Vagina (tissue), 2 donors: ENCODE results near the gene PFKFB4. TPM values are rescaled to one million over a fixed set of nuclear protein-coding genes. Genes with fewer than 3 reads are reported as not detected.

Source experiments
- DNase-seq, 2 donors: peaks; one replicate each; pipeline ENCODE4 v3.0.0-alpha.2; 2017; ENCODE audit errors: extremely low spot score in 2 of 2
- H3K27ac ChIP-seq: fragments of 200-600 bp; sonication (generic); one replicate; pipeline ENCODE4 v1.5.1; 2019
- H3K27me3 ChIP-seq: fragments of 200-600 bp; sonication (generic); one replicate; pipeline ENCODE4 v1.5.1; 2019
- H3K36me3 ChIP-seq, 2 donors: fragments of 200-600 bp; sonication (generic); one replicate each; pipeline ENCODE4 v1.5.1; 2017 to 2019
- H3K4me1 ChIP-seq: fragments of 200-600 bp; sonication (generic); one replicate; pipeline ENCODE4 v1.5.1; 2019
- H3K4me3 ChIP-seq, 2 donors: fragments of 200-600 bp; sonication (generic); 1 replicate in 1 of 2; 2 replicates in 1 of 2; pipeline ENCODE4 v1.5.1; 2016 to 2019
- H3K9me3 ChIP-seq: fragments of 200-600 bp; sonication (generic); one replicate; pipeline ENCODE4 v1.5.1; 2019
- POLR2A ChIP-seq, 2 donors: fragments of 450-650 bp; IDR thresholded peaks; one replicate each; pipeline ENCODE4 v1.6.1; 2017; ENCODE audit warnings: antibody characterized with exemption in 2 of 2, mild to moderate bottlenecking in 2 of 2, moderate library complexity in 2 of 2
- POLR2AphosphoS5 ChIP-seq, 2 donors: sonication (generic); formaldehyde crosslinking; IDR thresholded peaks; one replicate each; pipeline ENCODE4 v1.9.0; 2017; ENCODE audit warnings: antibody characterized with exemption in 2 of 2, mild to moderate bottlenecking in 2 of 2, low read depth in 1 of 2; ENCODE audit not compliant: insufficient read depth in 1 of 2
- intact Hi-C: fragments of 100-400 bp; cut with DNase I; formaldehyde crosslinking; loops from one replicate; pipeline ENCODE4 v1.15.1; 2023
- total RNA-seq: library from RNA; depleted of rRNA; stranded (reverse); fragments of >200 nt; gene quantifications from one replicate; pipeline ENCODE4 v1.2.3, GENCODE V29; 2016
- TF ChIP-seq, protein P1 (sequence below), 3 experiments: fragments of 450-650 bp in 2 of 3; fragments of 200-600 bp in 1 of 3; sonication (generic) in 1 of 3; IDR thresholded peaks; one replicate each; pipeline ENCODE4 v1.5.1; 2017 to 2019; ENCODE audit warnings: antibody characterized with exemption in 3 of 3, mild to moderate bottlenecking in 2 of 3, moderate library complexity in 2 of 3

Gene PFKFB4
- total RNA-seq: 7.4 TPM

DNA sequence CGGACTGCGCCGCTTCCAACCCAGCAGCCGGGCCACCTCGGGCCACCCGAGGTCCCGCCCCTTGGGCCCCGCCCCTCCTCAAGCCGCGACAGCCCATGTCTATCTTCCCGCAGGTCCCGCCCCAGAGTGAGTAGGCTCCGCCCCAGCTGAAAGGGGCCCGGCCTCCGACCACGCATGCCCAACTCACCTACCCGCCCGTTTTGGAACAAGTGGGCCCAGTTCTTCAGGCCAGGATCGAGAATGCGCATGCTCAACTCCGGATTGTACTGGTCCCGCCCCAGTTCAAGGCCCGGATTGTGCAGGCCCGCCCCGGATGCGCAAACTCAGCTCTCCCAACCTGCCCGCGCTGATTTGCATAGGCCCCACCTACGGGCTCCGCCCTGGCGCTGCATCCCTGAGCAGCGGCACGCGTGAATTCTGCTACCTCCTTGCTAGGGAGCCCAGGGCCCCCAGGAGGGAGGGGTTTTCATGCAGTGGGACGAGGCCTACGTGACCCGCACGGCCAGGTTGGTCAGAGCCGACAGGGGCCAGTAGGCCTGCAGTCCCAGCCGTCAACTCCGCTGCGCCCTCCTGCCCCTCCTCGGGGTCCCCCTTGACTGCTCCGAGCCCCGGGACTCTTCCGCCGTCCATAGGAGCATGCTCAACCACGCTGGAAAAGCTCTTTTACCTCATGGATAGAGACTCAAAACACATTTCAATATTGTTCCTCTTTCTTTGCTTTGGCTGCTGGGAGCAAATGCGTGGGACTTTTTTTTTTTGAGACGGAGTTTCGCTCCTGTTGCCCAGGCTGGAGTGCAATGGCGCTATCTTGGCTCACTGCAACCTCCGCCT is at the start of gene PFKFB4:
Gene PFKFB4 (minus strand): TSS at position 8 of the 831 bp plus-strand sequence. CDS start 26 bp downstream, outside the sequence.
- H3K4me1 ChIP-seq: peaks cover 47% of the 10 kb centered on the region
- TF ChIP-seq POLR2AphosphoS5 (IDR thresholded peaks at IDR 0.05; ENCODE audit: insufficient read depth in 1 of 2, low read depth in 1 of 2): peak; percentile 85 to 95
- TF ChIP-seq, protein P1, sequence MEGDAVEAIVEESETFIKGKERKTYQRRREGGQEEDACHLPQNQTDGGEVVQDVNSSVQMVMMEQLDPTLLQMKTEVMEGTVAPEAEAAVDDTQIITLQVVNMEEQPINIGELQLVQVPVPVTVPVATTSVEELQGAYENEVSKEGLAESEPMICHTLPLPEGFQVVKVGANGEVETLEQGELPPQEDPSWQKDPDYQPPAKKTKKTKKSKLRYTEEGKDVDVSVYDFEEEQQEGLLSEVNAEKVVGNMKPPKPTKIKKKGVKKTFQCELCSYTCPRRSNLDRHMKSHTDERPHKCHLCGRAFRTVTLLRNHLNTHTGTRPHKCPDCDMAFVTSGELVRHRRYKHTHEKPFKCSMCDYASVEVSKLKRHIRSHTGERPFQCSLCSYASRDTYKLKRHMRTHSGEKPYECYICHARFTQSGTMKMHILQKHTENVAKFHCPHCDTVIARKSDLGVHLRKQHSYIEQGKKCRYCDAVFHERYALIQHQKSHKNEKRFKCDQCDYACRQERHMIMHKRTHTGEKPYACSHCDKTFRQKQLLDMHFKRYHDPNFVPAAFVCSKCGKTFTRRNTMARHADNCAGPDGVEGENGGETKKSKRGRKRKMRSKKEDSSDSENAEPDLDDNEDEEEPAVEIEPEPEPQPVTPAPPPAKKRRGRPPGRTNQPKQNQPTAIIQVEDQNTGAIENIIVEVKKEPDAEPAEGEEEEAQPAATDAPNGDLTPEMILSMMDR (IDR thresholded peaks at IDR 0.05): no peak
- DNase-seq: peak; percentile 99
- H3K36me3 ChIP-seq: no peaks in the 10 kb centered on the region
- intact Hi-C loops: loop anchor here (10.0 kb wide), 1 partner anchor 292 kb away; no protein-coding TSS in a partner anchor
- H3K4me3 ChIP-seq: peak within 1 kb of the TSS; percentile 58 to 60
- H3K27ac ChIP-seq: peak within 1 kb of the TSS; percentile 83
- H3K27me3 ChIP-seq: no peaks in the 10 kb centered on the region
- no peaks in the 10 kb centered on the region for H3K9me3 ChIP-seq

DNA sequence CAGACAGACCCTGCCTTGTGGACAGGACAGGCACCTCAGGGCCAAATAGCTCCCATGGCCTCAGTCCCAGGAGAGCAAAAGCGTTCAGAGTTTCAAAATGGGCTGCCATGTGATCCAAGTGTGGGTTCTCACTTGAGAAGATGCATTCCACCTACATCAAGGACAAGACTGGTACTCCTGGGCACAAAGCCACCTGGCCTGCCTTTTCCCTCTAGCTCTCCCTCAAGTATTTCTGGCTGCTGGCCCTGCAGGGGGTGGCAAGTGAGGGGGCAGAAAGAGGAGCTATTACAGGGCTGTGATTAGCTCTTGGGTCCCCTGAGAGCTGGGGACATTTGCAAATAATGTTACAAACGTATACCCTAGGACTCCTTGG is 45.0 kb upstream of the PFKFB4 start:
- Histone ChIP-seq H3K27ac (no peak overlapping the region), H3K27me3 (no peaks in the 10 kb centered on the region), H3K4me3 (no peak overlapping the region), H3K4me1 (peaks cover 56% of the 10 kb centered on the region), H3K9me3 (no peaks in the 10 kb centered on the region), H3K36me3 (peaks cover 0 to 76% of the 10 kb centered on the region in 2 donors)
- intact Hi-C loops: loop anchor here (2.0 kb wide), 1 partner anchor 37 kb away; no protein-coding TSS in a partner anchor
- TF ChIP-seq POLR2AphosphoS5 (IDR thresholded peaks at IDR 0.05; ENCODE audit: insufficient read depth in 1 of 2, low read depth in 1 of 2) (no peak), POLR2A (IDR thresholded peaks at IDR 0.05) (no peak)
- TF ChIP-seq, protein P1 (IDR thresholded peaks at IDR 0.05): no peak
- DNase-seq: no peak

DNA sequence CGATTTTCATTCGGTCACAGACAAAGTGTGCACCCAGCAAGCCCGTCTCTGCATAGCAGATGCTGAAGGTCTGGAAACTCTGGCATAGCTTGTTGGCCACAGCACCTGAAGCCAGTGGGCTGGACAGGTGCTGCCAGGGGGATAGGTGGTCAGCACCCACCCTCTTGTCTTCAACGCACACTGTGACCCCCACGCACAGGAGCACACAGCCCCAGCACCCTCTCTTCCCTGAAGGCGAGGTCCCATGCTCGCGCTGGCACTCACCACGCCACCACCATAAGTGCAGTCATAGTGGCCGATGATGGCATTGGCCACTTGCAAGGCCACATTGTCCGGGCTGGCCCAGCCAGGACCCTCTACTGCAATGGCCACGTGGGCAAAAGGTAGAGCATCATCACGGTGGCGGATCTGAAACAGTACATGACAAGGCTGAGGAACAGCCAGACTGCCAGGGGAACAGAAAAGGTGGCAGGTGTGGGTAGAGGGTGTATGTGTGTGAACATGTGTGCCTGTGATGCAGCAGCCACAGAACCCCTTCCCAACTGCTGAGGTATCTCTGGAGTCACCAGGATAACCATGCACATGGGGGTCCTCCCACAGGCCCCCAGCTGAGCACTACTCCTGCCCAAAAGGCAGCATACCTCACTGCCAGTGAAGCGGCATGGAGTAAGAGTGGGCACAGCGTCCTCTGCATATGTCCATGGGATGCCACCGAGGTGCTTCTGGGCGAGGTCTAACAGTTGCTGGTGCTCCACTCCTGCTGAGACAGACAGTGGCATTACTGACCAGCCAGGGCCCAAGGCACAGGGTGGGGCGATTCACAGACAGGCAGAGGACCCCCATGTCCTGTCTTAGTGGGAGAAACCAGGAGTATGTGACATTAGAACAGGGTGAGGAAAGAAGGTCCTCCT is 44.4 kb upstream of the PFKFB4 start:
- Histone ChIP-seq H3K27me3 (no peaks in the 10 kb centered on the region), H3K9me3 (no peaks in the 10 kb centered on the region), H3K4me1 (peaks cover 56% of the 10 kb centered on the region), H3K27ac (peak overlapping the region; percentile 94), H3K36me3 (peaks cover 0 to 71% of the 10 kb centered on the region in 2 donors), H3K4me3 (no peak overlapping the region)
- TF ChIP-seq POLR2AphosphoS5 (IDR thresholded peaks at IDR 0.05; ENCODE audit: insufficient read depth in 1 of 2, low read depth in 1 of 2): no peak
- no peak for TF ChIP-seq POLR2A (IDR thresholded peaks at IDR 0.05)
- TF ChIP-seq, protein P1 (IDR thresholded peaks at IDR 0.05): no peak
- no peak for DNase-seq
- intact Hi-C loops: loop anchor here (2.0 kb wide), 1 partner anchor 36 kb away; no protein-coding TSS in a partner anchor

DNA sequence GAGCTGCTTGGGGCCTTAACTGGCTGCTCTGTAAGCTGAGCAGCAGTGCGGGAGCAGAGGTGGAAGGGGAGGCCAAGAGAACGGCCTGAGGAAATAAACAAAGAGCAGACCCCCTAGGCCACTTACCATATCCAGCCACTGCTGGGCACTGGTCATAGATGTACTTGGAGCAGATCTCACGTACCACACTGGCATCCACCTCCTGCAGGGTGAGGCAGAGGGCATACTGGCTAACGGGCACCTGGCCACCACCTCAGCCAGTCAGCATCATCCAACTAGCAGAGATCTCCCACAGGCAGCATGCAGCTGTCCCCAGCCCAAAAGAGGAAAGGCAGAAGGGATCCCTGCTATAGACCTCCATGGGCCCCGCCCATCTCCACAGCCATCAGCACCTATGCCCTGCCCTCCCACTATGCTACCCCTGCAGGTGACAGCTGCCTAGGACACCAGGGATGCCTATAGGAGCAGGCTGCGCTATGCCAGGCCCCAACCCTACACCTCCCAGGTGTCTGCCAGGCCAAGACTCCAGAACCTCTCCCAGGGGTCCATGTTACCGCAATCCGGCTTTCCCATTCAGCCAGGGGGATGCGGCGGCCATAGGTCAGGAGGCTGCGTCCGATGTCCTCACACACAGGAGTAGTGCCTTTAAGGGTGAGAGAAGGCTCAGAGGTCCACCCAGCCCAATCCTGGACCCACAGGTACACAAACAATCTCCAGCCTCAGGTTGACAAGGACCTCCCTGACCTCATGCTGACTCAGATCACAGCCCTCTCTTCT is 43.1 kb upstream of the PFKFB4 start:
- DNase-seq: no peak
- TF ChIP-seq POLR2AphosphoS5 (IDR thresholded peaks at IDR 0.05; ENCODE audit: insufficient read depth in 1 of 2, low read depth in 1 of 2) (no peak), POLR2A (IDR thresholded peaks at IDR 0.05) (no peak)
- TF ChIP-seq, protein P1 (IDR thresholded peaks at IDR 0.05): no peak
- no peak overlapping the region for H3K4me3 ChIP-seq
- no peaks in the 10 kb centered on the region for H3K9me3 ChIP-seq
- peak overlapping the region; percentile 94 for H3K27ac ChIP-seq
- no peaks in the 10 kb centered on the region for H3K27me3 ChIP-seq
- intact Hi-C loops: loop anchor here (2.0 kb wide), 1 partner anchor 35 kb away; no protein-coding TSS in a partner anchor
- peaks cover 0 to 58% of the 10 kb centered on the region in 2 donors for H3K36me3 ChIP-seq
- peaks cover 66% of the 10 kb centered on the region for H3K4me1 ChIP-seq
